HS-27A (cell line): ENCODE results near the gene GRM5.
"Not testable (repeated sequence)": the region's sequence is repeated elsewhere in the genome, so short reads cannot be mapped to it uniquely, and the experiment has no call there.

Experiments
- DNase-seq: peaks from one replicate; pipeline ENCODE4 v3.0.0-alpha.2; 2012; ENCODE audit warnings: low read depth, missing footprints

GRM5 gene

GRCh38 chr11:88494848-88495247, 570.9 kb downstream of the GRM5 start:
- no peak for DNase-seq

- no peak for DNase-seq
Measured at GRCh38 chr11:88491674-88492073, 574.1 kb downstream of the GRM5 start.

GRCh38 chr11:88489030-88489429, 576.8 kb downstream of the GRM5 start:
- DNase-seq = no peak

GRCh38 chr11:88487646-88488045, 578.1 kb downstream of the GRM5 start:
- DNase-seq = no peak

GRCh38 chr11:88484873-88485621, 580.7 kb downstream of the GRM5 start:
- no peak for DNase-seq

GRCh38 chr11:88482871-88483301, 582.9 kb downstream of the GRM5 start:
- peak; percentile 79 for DNase-seq

- peak; percentile 95 for DNase-seq
Measured at GRCh38 chr11:88480223-88480622, 585.6 kb downstream of the GRM5 start.

GRCh38 chr11:88478136-88478815, 587.5 kb downstream of the GRM5 start:
- no peak for DNase-seq

- DNase-seq = no peak
Measured at GRCh38 chr11:88475991-88476418, 589.8 kb downstream of the GRM5 start.

- no peak for DNase-seq
Measured at GRCh38 chr11:88474655-88475054, 591.1 kb downstream of the GRM5 start.

GRCh38 chr11:88469561-88470225, 596.1 kb downstream of the GRM5 start:
- DNase-seq = no peak

- DNase-seq = no peak
Measured at GRCh38 chr11:88464528-88464927, 601.3 kb downstream of the GRM5 start.

- DNase-seq = not testable (repeated sequence)
Measured at GRCh38 chr11:88463301-88463700, 602.5 kb downstream of the GRM5 start.

GRCh38 chr11:88458047-88458446, 607.7 kb downstream of the GRM5 start:
- not testable (repeated sequence) for DNase-seq

GRCh38 chr11:88455974-88456373, 609.8 kb downstream of the GRM5 start:
- no peak for DNase-seq

- no peak for DNase-seq
Measured at GRCh38 chr11:88454881-88455280, 610.9 kb downstream of the GRM5 start.
